ENCODE measurements around the gene OSBPL6.

The OSBPL6 gene

GRCh38 chr2:178159966-178160365 lies 34.3 kb upstream of the OSBPL6 start:
- H3K4me1 ChIP-seq (ENCODE audit: low read length): no peaks in the 10 kb centered on the region
- H3K27me3 ChIP-seq (replicated peaks; ENCODE audit: insufficient read depth, low read length): no peaks in the 10 kb centered on the region
- TF ChIP-seq CTCF (IDR thresholded peaks at IDR 0.05; ENCODE audit: low read length) (no peak), EZH2 (optimal IDR thresholded peaks at IDR 0.05; ENCODE audit: low read depth, low read length) (no peak), EZH2phosphoT487 (IDR thresholded peaks at IDR 0.05; ENCODE audit: low read length) (no peak)
- no peaks in the 10 kb centered on the region for H4K20me1 ChIP-seq (ENCODE audit: insufficient read depth, low read length)
- no peak for DNase-seq
- no peak overlapping the region for H2AFZ ChIP-seq (ENCODE audit: low read length)
- no peak overlapping the region for H3K27ac ChIP-seq (ENCODE audit: low read length)
- no peak overlapping the region for H3K9ac ChIP-seq (ENCODE audit: low read length)
- no peaks in the 10 kb centered on the region for H3K9me2 ChIP-seq (replicated peaks; ENCODE audit: insufficient read depth, low read length)
- no peak overlapping the region for H3K4me3 ChIP-seq (ENCODE audit: low read length)
- no peaks in the 10 kb centered on the region for H3K9me3 ChIP-seq (replicated peaks; ENCODE audit: insufficient read depth, low read length)
- H3K36me3 ChIP-seq (replicated peaks; ENCODE audit: insufficient read depth, low read length): no peaks in the 10 kb centered on the region
- no peaks in the 10 kb centered on the region for H3F3A ChIP-seq (ENCODE audit: insufficient read depth, low read length)
- H3K4me2 ChIP-seq (ENCODE audit: low read depth, low read length): no peak overlapping the region
- no peaks in the 10 kb centered on the region for H3K79me2 ChIP-seq (ENCODE audit: low read length)

GRCh38 chr2:178160601-178161000 lies 33.7 kb upstream of the OSBPL6 start:
- Histone ChIP-seq H3F3A (ENCODE audit: insufficient read depth, low read length) (no peaks in the 10 kb centered on the region), H2AFZ (ENCODE audit: low read length) (no peak overlapping the region), H3K9me3 (replicated peaks; ENCODE audit: insufficient read depth, low read length) (no peaks in the 10 kb centered on the region), H3K9ac (ENCODE audit: low read length) (no peak overlapping the region), H3K79me2 (ENCODE audit: low read length) (no peaks in the 10 kb centered on the region), H3K36me3 (replicated peaks; ENCODE audit: insufficient read depth, low read length) (no peaks in the 10 kb centered on the region), H3K27me3 (replicated peaks; ENCODE audit: insufficient read depth, low read length) (no peaks in the 10 kb centered on the region), H3K4me3 (ENCODE audit: low read length) (no peak overlapping the region), H3K4me1 (ENCODE audit: low read length) (no peaks in the 10 kb centered on the region), H3K4me2 (ENCODE audit: low read depth, low read length) (no peak overlapping the region), H3K27ac (ENCODE audit: low read length) (no peak overlapping the region), H4K20me1 (ENCODE audit: insufficient read depth, low read length) (no peaks in the 10 kb centered on the region), H3K9me2 (replicated peaks; ENCODE audit: insufficient read depth, low read length) (no peaks in the 10 kb centered on the region)
- no peak for DNase-seq
- TF ChIP-seq EZH2 (optimal IDR thresholded peaks at IDR 0.05; ENCODE audit: low read depth, low read length): no peak
- TF ChIP-seq EZH2phosphoT487 (IDR thresholded peaks at IDR 0.05; ENCODE audit: low read length): no peak
- no peak for TF ChIP-seq CTCF (IDR thresholded peaks at IDR 0.05; ENCODE audit: low read length)

- TF ChIP-seq EZH2phosphoT487 (IDR thresholded peaks at IDR 0.05; ENCODE audit: low read length): no peak
- no peak for TF ChIP-seq EZH2 (optimal IDR thresholded peaks at IDR 0.05; ENCODE audit: low read depth, low read length)
- no peak for TF ChIP-seq CTCF (IDR thresholded peaks at IDR 0.05; ENCODE audit: low read length)
- Histone ChIP-seq H3K4me2 (ENCODE audit: low read depth, low read length) (no peak overlapping the region), H4K20me1 (ENCODE audit: insufficient read depth, low read length) (no peaks in the 10 kb centered on the region), H3K4me3 (ENCODE audit: low read length) (no peak overlapping the region), H3K9me3 (replicated peaks; ENCODE audit: insufficient read depth, low read length) (no peaks in the 10 kb centered on the region), H2AFZ (ENCODE audit: low read length) (no peak overlapping the region), H3K36me3 (replicated peaks; ENCODE audit: insufficient read depth, low read length) (no peaks in the 10 kb centered on the region), H3K27me3 (replicated peaks; ENCODE audit: insufficient read depth, low read length) (no peaks in the 10 kb centered on the region), H3K9me2 (replicated peaks; ENCODE audit: insufficient read depth, low read length) (no peaks in the 10 kb centered on the region), H3K4me1 (ENCODE audit: low read length) (no peaks in the 10 kb centered on the region), H3K9ac (ENCODE audit: low read length) (no peak overlapping the region), H3K79me2 (ENCODE audit: low read length) (no peaks in the 10 kb centered on the region), H3F3A (ENCODE audit: insufficient read depth, low read length) (no peaks in the 10 kb centered on the region), H3K27ac (ENCODE audit: low read length) (no peak overlapping the region)
- DNase-seq: no peak
These were observed 30.9 kb upstream of the OSBPL6 start for GRCh38 chr2:178163395-178163794.
